ENCODE measurements around the gene CTIF.

CTIF gene

DNA sequence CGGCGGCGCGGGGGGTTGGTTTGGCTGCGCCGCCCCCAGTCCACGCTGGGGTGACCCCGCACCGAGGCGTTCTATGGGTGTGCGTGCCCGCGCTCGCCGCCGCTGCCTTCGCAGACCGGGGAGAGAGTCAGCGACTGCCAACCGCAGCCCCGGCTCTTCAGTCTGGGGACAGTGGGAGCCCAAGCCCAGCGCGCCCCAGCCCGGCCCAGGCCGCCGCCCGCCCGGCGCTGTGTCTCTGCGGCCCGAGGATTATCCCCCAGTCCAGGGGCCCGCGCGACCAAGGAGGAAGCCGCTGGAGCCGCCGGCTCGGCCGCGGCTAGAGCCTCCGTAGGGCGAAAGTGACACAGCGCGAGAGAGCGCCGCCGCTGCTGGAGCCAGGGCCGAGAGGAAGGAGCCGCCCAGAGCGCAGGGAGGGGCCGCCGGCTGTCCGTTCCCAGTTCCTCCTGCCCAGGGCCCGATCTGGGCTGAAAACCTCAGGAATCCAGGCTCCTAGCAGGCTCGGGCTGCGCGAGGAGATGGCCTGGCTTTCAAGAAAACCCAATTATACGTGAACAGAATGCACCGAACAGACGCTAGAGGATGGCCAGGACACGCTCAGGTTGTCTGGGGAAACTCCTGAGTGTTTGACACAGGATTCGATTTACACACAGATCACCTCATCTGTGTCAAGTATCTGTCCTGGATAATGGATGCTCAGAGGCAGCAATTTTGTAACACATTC, 2.4 kb downstream of the CTIF start:
- DNase-seq (ENCODE audit: low spot score) = peak; percentile 71
- TF ChIP-seq, protein P1, sequence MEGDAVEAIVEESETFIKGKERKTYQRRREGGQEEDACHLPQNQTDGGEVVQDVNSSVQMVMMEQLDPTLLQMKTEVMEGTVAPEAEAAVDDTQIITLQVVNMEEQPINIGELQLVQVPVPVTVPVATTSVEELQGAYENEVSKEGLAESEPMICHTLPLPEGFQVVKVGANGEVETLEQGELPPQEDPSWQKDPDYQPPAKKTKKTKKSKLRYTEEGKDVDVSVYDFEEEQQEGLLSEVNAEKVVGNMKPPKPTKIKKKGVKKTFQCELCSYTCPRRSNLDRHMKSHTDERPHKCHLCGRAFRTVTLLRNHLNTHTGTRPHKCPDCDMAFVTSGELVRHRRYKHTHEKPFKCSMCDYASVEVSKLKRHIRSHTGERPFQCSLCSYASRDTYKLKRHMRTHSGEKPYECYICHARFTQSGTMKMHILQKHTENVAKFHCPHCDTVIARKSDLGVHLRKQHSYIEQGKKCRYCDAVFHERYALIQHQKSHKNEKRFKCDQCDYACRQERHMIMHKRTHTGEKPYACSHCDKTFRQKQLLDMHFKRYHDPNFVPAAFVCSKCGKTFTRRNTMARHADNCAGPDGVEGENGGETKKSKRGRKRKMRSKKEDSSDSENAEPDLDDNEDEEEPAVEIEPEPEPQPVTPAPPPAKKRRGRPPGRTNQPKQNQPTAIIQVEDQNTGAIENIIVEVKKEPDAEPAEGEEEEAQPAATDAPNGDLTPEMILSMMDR (IDR thresholded peaks at IDR 0.05; ENCODE audit: extremely low read depth, missing control alignments) = no peak

DNA sequence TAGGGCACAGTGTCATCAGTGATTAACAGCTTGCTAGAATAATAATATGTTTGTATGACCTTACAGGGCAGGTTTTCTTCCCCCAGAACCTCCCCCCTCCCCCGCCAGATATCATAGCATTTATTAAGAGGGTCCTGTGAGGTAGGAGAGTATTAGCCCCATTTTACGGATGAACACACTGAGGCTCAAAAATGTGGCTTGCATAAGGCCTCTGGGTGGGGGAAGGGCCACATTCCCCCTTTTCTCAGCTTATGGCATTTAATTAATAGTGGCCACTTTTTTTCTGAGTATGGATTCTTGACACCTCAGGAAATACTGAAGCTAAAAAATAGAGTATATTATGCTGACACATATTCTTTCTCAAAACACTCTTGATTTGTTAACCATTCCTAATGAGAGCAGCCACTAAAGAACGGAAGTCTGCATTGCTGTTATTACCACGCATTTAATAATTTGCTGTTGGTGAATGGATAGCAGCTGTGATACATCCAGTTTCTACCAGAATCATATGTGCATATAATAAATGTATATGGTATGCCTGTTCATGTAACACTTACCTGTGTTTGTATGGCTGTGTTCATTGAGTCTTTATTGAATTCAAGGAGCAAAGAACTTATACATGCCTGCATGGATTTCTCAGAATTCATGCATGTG, 3.0 kb downstream of the CTIF start:
- DNase-seq (ENCODE audit: low spot score) = no peak
- TF ChIP-seq, protein P1 (IDR thresholded peaks at IDR 0.05; ENCODE audit: extremely low read depth, missing control alignments) = no peak

DNA sequence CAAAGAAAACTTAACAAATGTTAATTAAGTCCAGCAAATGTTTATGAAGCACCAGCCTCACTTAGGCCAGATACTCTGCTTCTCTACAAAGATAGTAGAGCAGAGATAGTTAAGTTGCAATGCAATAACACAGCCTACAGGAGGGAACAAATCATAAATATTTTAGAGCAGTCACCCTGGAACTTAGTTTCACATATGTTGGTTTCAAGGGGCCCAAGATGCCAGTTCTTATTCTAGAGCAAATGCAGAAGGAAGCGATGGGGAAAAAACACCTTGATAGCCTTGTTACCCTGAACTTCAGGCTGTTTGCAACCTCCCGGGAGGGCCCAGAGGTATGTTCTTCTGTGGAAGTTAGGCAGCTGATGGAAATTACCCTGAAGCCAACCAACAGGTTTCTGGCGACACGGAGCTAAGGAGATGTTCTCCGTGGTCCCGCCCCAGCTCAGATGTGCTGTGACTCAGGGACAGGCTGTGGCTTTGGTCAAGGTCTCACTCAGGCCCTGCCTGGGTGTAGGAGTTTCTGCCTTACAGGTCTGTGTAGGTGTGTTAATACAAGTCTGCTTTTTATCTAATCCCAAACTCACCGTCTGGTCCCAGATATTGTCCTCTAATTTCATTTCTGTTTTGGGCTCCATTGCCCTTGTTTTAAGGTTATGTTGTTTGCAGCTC, 3.8 kb downstream of the CTIF start:
- TF ChIP-seq, protein P1 (IDR thresholded peaks at IDR 0.05; ENCODE audit: extremely low read depth, missing control alignments) = no peak
- no peak for DNase-seq (ENCODE audit: low spot score)

DNA sequence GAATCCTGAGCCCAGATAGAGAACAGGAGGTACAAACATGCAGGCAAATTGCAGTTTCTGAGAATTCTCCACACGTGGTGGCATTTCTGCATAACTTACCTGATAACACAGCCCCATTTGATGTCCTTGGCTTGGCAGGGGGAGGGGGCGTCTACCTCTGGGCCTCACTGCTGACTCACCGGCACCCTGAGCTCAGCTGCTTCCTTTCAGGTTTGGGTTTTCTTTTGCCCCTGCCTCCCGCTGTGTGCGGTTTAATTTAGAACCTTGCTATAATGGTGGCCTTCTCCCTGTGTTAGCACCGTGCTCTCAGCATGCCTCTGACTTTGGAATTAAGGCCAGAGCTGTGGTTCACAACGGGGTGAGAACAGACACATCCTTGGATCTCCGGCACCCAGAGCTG, 4.4 kb downstream of the CTIF start:
- DNase-seq (ENCODE audit: low spot score) = no peak
- TF ChIP-seq, protein P1 (IDR thresholded peaks at IDR 0.05; ENCODE audit: extremely low read depth, missing control alignments) = no peak

DNA sequence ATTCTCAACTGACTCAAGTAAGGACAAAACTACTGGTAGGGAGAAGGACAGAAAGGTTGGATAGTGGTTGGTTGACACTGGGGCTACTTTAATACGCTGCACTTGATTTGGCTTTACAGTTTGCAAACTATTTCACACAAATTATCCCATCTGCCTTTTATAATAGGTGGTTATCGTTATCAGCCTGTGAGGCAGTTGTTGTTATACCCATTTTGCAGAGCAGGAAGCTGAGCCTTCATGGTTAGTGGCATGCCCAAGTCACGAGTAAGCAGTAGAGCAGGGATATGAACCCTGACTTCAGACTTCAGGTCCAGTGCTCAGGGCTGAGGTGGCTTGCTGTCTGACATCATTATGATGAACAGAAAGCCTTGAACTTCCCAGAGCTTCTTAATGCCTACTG, 5.3 kb downstream of the CTIF start:
- DNase-seq (ENCODE audit: low spot score) = no peak
- TF ChIP-seq, protein P1 (IDR thresholded peaks at IDR 0.05; ENCODE audit: extremely low read depth, missing control alignments) = no peak

DNA sequence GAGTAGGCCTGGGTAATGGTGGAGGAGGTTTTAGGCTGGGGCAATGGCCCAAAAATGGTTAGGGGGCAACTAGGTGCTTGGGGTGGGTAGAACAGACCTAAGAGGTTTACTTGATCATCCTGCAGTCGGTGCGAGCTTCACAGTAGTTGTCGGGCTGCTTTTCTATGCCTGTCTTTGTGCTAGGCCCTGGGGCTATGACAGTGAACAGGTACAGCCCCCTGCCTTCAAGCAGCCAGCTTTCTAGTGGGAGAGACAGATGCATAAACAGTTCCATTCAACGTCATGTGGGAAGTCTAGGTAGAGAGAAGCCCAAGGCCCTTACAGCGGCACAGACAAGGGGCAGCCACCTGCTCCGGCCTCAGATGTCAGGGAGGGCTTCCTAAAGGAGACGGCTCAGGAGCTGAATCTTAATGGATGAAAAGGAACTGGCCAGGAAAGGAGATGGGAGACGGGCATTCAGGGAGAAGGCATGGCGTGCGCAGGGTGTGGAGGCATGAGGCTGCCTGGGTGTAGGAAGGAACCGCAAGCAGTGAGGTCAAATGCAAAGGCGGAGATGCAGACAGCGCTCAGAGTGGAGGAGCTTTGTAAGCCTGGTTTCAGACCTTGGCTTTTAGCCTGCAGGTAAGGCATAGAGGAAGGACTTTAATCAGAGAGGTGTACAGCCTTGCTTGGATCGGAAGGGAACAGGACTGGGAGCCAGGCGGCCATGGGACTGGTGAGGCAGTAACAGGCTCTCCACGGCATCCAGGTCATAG, 6.0 kb downstream of the CTIF start:
- TF ChIP-seq, protein P1 (IDR thresholded peaks at IDR 0.05; ENCODE audit: extremely low read depth, missing control alignments) = no peak
- no peak for DNase-seq (ENCODE audit: low spot score)
